HepG2 (cell line): ENCODE results near the gene ZC3H14.

Experiments
- GZF1 ChIP-seq: sonication (generic); formaldehyde crosslinking; IDR thresholded peaks from 2 replicates; pipeline ENCODE4 v1.5.1; 2020; ENCODE audit warnings: mild to moderate bottlenecking, missing genetic modification reagents
- RXRA ChIP-seq: sonication (generic); formaldehyde crosslinking; IDR thresholded peaks from 2 replicates; pipeline ENCODE4 v1.5.1; 2020; ENCODE audit warnings: missing genetic modification reagents
- SMAD1 ChIP-seq: sonication (generic); formaldehyde crosslinking; IDR thresholded peaks from 2 replicates; pipeline ENCODE4 v1.4.0; 2020; ENCODE audit warnings: missing genetic modification reagents, low read depth, mild to moderate bottlenecking, borderline replicate concordance
- TARDBP ChIP-seq: sonication (generic); formaldehyde crosslinking; IDR thresholded peaks from 2 replicates; pipeline ENCODE4 v1.8.0; 2022; ENCODE audit warnings: mild to moderate bottlenecking, missing genetic modification reagents
- ZKSCAN1 ChIP-seq: fragments of 150-350 bp; IDR thresholded peaks from 2 replicates; pipeline ENCODE4 v1.6.1; 2014; ENCODE audit warnings: low read length
- ZNF12 ChIP-seq: sonication (generic); formaldehyde crosslinking; IDR thresholded peaks from 2 replicates; pipeline ENCODE4 v1.5.0; 2020; ENCODE audit warnings: missing genetic modification reagents
- ZNF34 ChIP-seq: sonication (generic); formaldehyde crosslinking; IDR thresholded peaks from 2 replicates; pipeline ENCODE4 v1.4.0; 2020; ENCODE audit warnings: mild to moderate bottlenecking, missing genetic modification reagents, borderline replicate concordance

- TF ChIP-seq ZKSCAN1 (no peak), ZNF12 (CRISPR knock-in tag) (no peak), TARDBP (no peak), ZNF34 (CRISPR knock-in tag) (no peak), RXRA (no peak), GZF1 (CRISPR knock-in tag) (no peak), SMAD1 (CRISPR knock-in tag) (no peak)
Observed at GRCh38 chr14:88607829-88608228, 45.0 kb downstream of the ZC3H14 start.
